Measurements from ENCODE around the gene IL34. TPM values are rescaled to one million over a fixed set of nuclear protein-coding genes. Genes with fewer than 3 reads are reported as not detected.

The IL34 gene
- total RNA-seq, 3 donors from 2014 or later = 0.64 to 37.9 (median 7.5) TPM

GRCh38 chr16:70701036-70701435 is 54.7 kb downstream of the IL34 start:
- DNase-seq (ENCODE audit: low spot score in 2 of 2) = no peak
- intact Hi-C loops (cut with DNase I; ENCODE audit: low total_unique reads) = no loop called here
- Histone ChIP-seq H3K36me3 (no peaks in the 10 kb centered on the region), H3K27me3 (no peaks in the 10 kb centered on the region), H3K27ac (peak overlapping the region; percentile 96), H3K4me1 (peaks cover 36 to 65% of the 10 kb centered on the region in 2 donors), H3K9me3 (no peaks in the 10 kb centered on the region), H3K4me3 (no peak overlapping the region)
- TF ChIP-seq POLR2AphosphoS5 (IDR thresholded peaks at IDR 0.05) (no peak), CTCF (IDR thresholded peaks at IDR 0.05) (peak in 1 of 3 donors; percentile 10)

- intact Hi-C loops (cut with DNase I; ENCODE audit: low total_unique reads) = no loop called here
- H3K36me3 ChIP-seq = no peaks in the 10 kb centered on the region
- no peak overlapping the region for H3K4me3 ChIP-seq
- H3K27ac ChIP-seq = peak overlapping the region; percentile 96
- DNase-seq (ENCODE audit: low spot score in 2 of 2) = no peak
- H3K9me3 ChIP-seq = no peaks in the 10 kb centered on the region
- TF ChIP-seq POLR2AphosphoS5 (IDR thresholded peaks at IDR 0.05) (no peak), POLR2A (IDR thresholded peaks at IDR 0.05) (no peak), CTCF (IDR thresholded peaks at IDR 0.05) (no peak)
- peaks cover 31 to 61% of the 10 kb centered on the region in 2 donors for H3K4me1 ChIP-seq
- no peaks in the 10 kb centered on the region for H3K27me3 ChIP-seq
Observed at GRCh38 chr16:70701596-70701995, 55.2 kb downstream of the IL34 start.

GRCh38 chr16:70701998-70702397 is 55.6 kb downstream of the IL34 start:
- DNase-seq (ENCODE audit: low spot score in 2 of 2) = no peak
- TF ChIP-seq POLR2AphosphoS5 (IDR thresholded peaks at IDR 0.05) = no peak
- no peak for TF ChIP-seq CTCF (IDR thresholded peaks at IDR 0.05)
- TF ChIP-seq POLR2A (IDR thresholded peaks at IDR 0.05) = no peak
- Histone ChIP-seq H3K4me1 (peaks cover 28 to 62% of the 10 kb centered on the region in 2 donors), H3K27ac (peak overlapping the region; percentile 96), H3K27me3 (no peaks in the 10 kb centered on the region), H3K9me3 (no peaks in the 10 kb centered on the region), H3K4me3 (no peak overlapping the region), H3K36me3 (no peaks in the 10 kb centered on the region)
- intact Hi-C loops (cut with DNase I; ENCODE audit: low total_unique reads) = no loop called here

- peak overlapping the region; percentile 96 for H3K27ac ChIP-seq
- intact Hi-C loops (cut with DNase I; ENCODE audit: low total_unique reads) = no loop called here
Observed at GRCh38 chr16:70702624-70703023, 56.3 kb downstream of the IL34 start.

More at GRCh38 chr16:70702624-70703023, 56.3 kb downstream of the IL34 start:
- H3K4me3 ChIP-seq = no peak overlapping the region
- no peaks in the 10 kb centered on the region for H3K9me3 ChIP-seq
- H3K27me3 ChIP-seq = no peaks in the 10 kb centered on the region
- no peaks in the 10 kb centered on the region for H3K36me3 ChIP-seq
- H3K4me1 ChIP-seq = peaks cover 28 to 62% of the 10 kb centered on the region in 2 donors
- TF ChIP-seq POLR2A (IDR thresholded peaks at IDR 0.05) (no peak), POLR2AphosphoS5 (IDR thresholded peaks at IDR 0.05) (no peak), CTCF (IDR thresholded peaks at IDR 0.05) (no peak)
- no peak for DNase-seq (ENCODE audit: low spot score in 2 of 2)
